ENCODE data around the gene RYR2.
"Not testable (repeated sequence)": the region's sequence is repeated elsewhere in the genome, so short reads cannot be mapped to it uniquely, and the experiment has no call there.

Gene RYR2

GRCh38 chr1:237542525-237543418, 500.8 kb downstream of the RYR2 start:
- peaks cover 3% of the 10 kb centered on the region for H3K27me3 Mint-ChIP-seq
- H3K4me1 Mint-ChIP-seq = no peaks in the 10 kb centered on the region
- H3K27ac Mint-ChIP-seq = no peak overlapping the region
- no peaks in the 10 kb centered on the region for H3K36me3 Mint-ChIP-seq
- no peaks in the 10 kb centered on the region for H3K9me3 Mint-ChIP-seq
- no peak overlapping the region for H3K4me3 Mint-ChIP-seq

- Mint-ChIP-seq H3K36me3 (no peaks in the 10 kb centered on the region), H3K9me3 (no peaks in the 10 kb centered on the region), H3K27me3 (peaks cover 1% of the 10 kb centered on the region), H3K4me3 (no peak overlapping the region), H3K4me1 (no peaks in the 10 kb centered on the region), H3K27ac (no peak overlapping the region)
These were observed 511.1 kb downstream of the RYR2 start for GRCh38 chr1:237553078-237553477.

- Mint-ChIP-seq H3K9me3 (no peaks in the 10 kb centered on the region), H3K36me3 (no peaks in the 10 kb centered on the region), H3K27me3 (peaks cover 14% of the 10 kb centered on the region), H3K4me3 (no peak overlapping the region), H3K27ac (no peak overlapping the region), H3K4me1 (no peaks in the 10 kb centered on the region)
These were observed 514.9 kb downstream of the RYR2 start for GRCh38 chr1:237556911-237557310.

- Mint-ChIP-seq H3K4me1 (no peaks in the 10 kb centered on the region), H3K36me3 (no peaks in the 10 kb centered on the region), H3K27ac (no peak overlapping the region), H3K9me3 (no peaks in the 10 kb centered on the region), H3K27me3 (peaks cover 13% of the 10 kb centered on the region), H3K4me3 (no peak overlapping the region)
These were observed 520.3 kb downstream of the RYR2 start for GRCh38 chr1:237562242-237562823.

GRCh38 chr1:237565236-237565635, 523.3 kb downstream of the RYR2 start:
- H3K27ac Mint-ChIP-seq = no peak overlapping the region
- H3K36me3 Mint-ChIP-seq = no peaks in the 10 kb centered on the region
- peaks cover 7% of the 10 kb centered on the region for H3K27me3 Mint-ChIP-seq
- no peak overlapping the region for H3K4me3 Mint-ChIP-seq
- H3K9me3 Mint-ChIP-seq = no peaks in the 10 kb centered on the region
- no peaks in the 10 kb centered on the region for H3K4me1 Mint-ChIP-seq

- H3K27ac Mint-ChIP-seq = no peak overlapping the region
- no peak overlapping the region for H3K4me3 Mint-ChIP-seq
- H3K9me3 Mint-ChIP-seq = no peaks in the 10 kb centered on the region
- no peaks in the 10 kb centered on the region for H3K27me3 Mint-ChIP-seq
- no peaks in the 10 kb centered on the region for H3K4me1 Mint-ChIP-seq
- no peaks in the 10 kb centered on the region for H3K36me3 Mint-ChIP-seq
These were observed 524.6 kb downstream of the RYR2 start for GRCh38 chr1:237566581-237566980.

GRCh38 chr1:237568955-237569354, 527.0 kb downstream of the RYR2 start:
- Mint-ChIP-seq H3K27me3 (no peaks in the 10 kb centered on the region), H3K27ac (no peak overlapping the region), H3K36me3 (no peaks in the 10 kb centered on the region), H3K4me1 (no peaks in the 10 kb centered on the region), H3K4me3 (no peak overlapping the region), H3K9me3 (no peaks in the 10 kb centered on the region)

- Mint-ChIP-seq H3K9me3 (no peaks in the 10 kb centered on the region), H3K4me1 (no peaks in the 10 kb centered on the region), H3K36me3 (no peaks in the 10 kb centered on the region), H3K4me3 (no peak overlapping the region), H3K27ac (no peak overlapping the region), H3K27me3 (no peaks in the 10 kb centered on the region)
These were observed 528.5 kb downstream of the RYR2 start for GRCh38 chr1:237570530-237570929.

- H3K27ac Mint-ChIP-seq = no peak overlapping the region
- no peaks in the 10 kb centered on the region for H3K4me1 Mint-ChIP-seq
- H3K9me3 Mint-ChIP-seq = no peaks in the 10 kb centered on the region
- H3K4me3 Mint-ChIP-seq = no peak overlapping the region
- no peaks in the 10 kb centered on the region for H3K27me3 Mint-ChIP-seq
- no peaks in the 10 kb centered on the region for H3K36me3 Mint-ChIP-seq
These were observed 532.6 kb downstream of the RYR2 start for GRCh38 chr1:237574536-237574935.

GRCh38 chr1:237578540-237578939, 536.6 kb downstream of the RYR2 start:
- no peak overlapping the region for H3K27ac Mint-ChIP-seq
- no peaks in the 10 kb centered on the region for H3K4me1 Mint-ChIP-seq
- H3K9me3 Mint-ChIP-seq = no peaks in the 10 kb centered on the region
- H3K36me3 Mint-ChIP-seq = no peaks in the 10 kb centered on the region
- peaks cover 2% of the 10 kb centered on the region for H3K27me3 Mint-ChIP-seq
- no peak overlapping the region for H3K4me3 Mint-ChIP-seq

- no peaks in the 10 kb centered on the region for H3K36me3 Mint-ChIP-seq
- H3K9me3 Mint-ChIP-seq = no peaks in the 10 kb centered on the region
- H3K27ac Mint-ChIP-seq = no peak overlapping the region
- H3K4me1 Mint-ChIP-seq = no peaks in the 10 kb centered on the region
- H3K4me3 Mint-ChIP-seq = no peak overlapping the region
- peaks cover 2% of the 10 kb centered on the region for H3K27me3 Mint-ChIP-seq
These were observed 538.7 kb downstream of the RYR2 start for GRCh38 chr1:237580726-237581125.

GRCh38 chr1:237583270-237583669, 541.3 kb downstream of the RYR2 start:
- Mint-ChIP-seq H3K4me3 (no peak overlapping the region), H3K36me3 (no peaks in the 10 kb centered on the region), H3K27me3 (peaks cover 4% of the 10 kb centered on the region)

GRCh38 chr1:237583756-237584155, 541.8 kb downstream of the RYR2 start:
- Mint-ChIP-seq H3K27me3 (peaks cover 4% of the 10 kb centered on the region), H3K9me3 (no peaks in the 10 kb centered on the region)

More at GRCh38 chr1:237583270-237583669, 541.3 kb downstream of the RYR2 start:
- Mint-ChIP-seq H3K9me3 (no peaks in the 10 kb centered on the region), H3K4me1 (no peaks in the 10 kb centered on the region), H3K27ac (no peak overlapping the region)

GRCh38 chr1:237590386-237590785, 548.4 kb downstream of the RYR2 start:
- no peak overlapping the region for H3K27ac Mint-ChIP-seq
- peaks cover 5% of the 10 kb centered on the region for H3K27me3 Mint-ChIP-seq
- H3K36me3 Mint-ChIP-seq = no peaks in the 10 kb centered on the region
- peaks cover 5% of the 10 kb centered on the region for H3K9me3 Mint-ChIP-seq
- no peaks in the 10 kb centered on the region for H3K4me1 Mint-ChIP-seq
- H3K4me3 Mint-ChIP-seq = no peak overlapping the region

More at GRCh38 chr1:237583756-237584155, 541.8 kb downstream of the RYR2 start:
- H3K36me3 Mint-ChIP-seq = no peaks in the 10 kb centered on the region
- H3K4me1 Mint-ChIP-seq = no peaks in the 10 kb centered on the region
- no peak overlapping the region for H3K4me3 Mint-ChIP-seq
- no peak overlapping the region for H3K27ac Mint-ChIP-seq

- H3K27ac Mint-ChIP-seq = no peak overlapping the region
- peaks cover 5% of the 10 kb centered on the region for H3K9me3 Mint-ChIP-seq
- H3K4me1 Mint-ChIP-seq = no peaks in the 10 kb centered on the region
- peaks cover 3% of the 10 kb centered on the region for H3K27me3 Mint-ChIP-seq
- H3K36me3 Mint-ChIP-seq = peaks cover 3% of the 10 kb centered on the region
- H3K4me3 Mint-ChIP-seq = no peak overlapping the region
These were observed 549.4 kb downstream of the RYR2 start for GRCh38 chr1:237591353-237591752.

GRCh38 chr1:237603036-237603568, 561.1 kb downstream of the RYR2 start:
- not testable (repeated sequence) for H3K27me3 Mint-ChIP-seq, H3K9me3 Mint-ChIP-seq, H3K4me3 Mint-ChIP-seq, H3K36me3 Mint-ChIP-seq, H3K27ac Mint-ChIP-seq, H3K4me1 Mint-ChIP-seq
